Choroid plexus epithelial cell (primary cell): ENCODE results near the gene MPHOSPH9.
A peak's percentile ranks its signal among the peaks of the same experiment; 100 is the strongest.

ENCODE experiments used
- DNase-seq: peaks from one replicate; pipeline ENCODE4 v3.0.0-alpha.2; 2010; ENCODE audit warnings: low read depth
- H3K4me3 ChIP-seq: 2 replicates; pipeline ENCODE4 v1.5.1; 2011; ENCODE audit warnings: low read depth, mild to moderate bottlenecking, control low read depth, low read length, moderate library complexity
- CTCF ChIP-seq: conservative IDR thresholded peaks from 2 replicates; pipeline ENCODE4 v1.5.1; 2011; ENCODE audit warnings: low read depth, mild to moderate bottlenecking, control low read depth, inconsistent platforms, low read length, moderate library complexity

The MPHOSPH9 gene

GRCh38 chr12:123152833-123153232 is 80.1 kb downstream of the MPHOSPH9 start:
- TF ChIP-seq CTCF: no peak
- no peak overlapping the region for H3K4me3 ChIP-seq

GRCh38 chr12:123151457-123152454 is 81.2 kb downstream of the MPHOSPH9 start:
- no peak for TF ChIP-seq CTCF
- DNase-seq: no peak
- H3K4me3 ChIP-seq: peak overlapping the region; percentile 68

More at GRCh38 chr12:123152833-123153232, 80.1 kb downstream of the MPHOSPH9 start:
- DNase-seq: no peak

GRCh38 chr12:123150744-123151456 is 82.0 kb downstream of the MPHOSPH9 start, which contains the start of gene PITPNM2:
TSS of gene PITPNM2 (minus strand) at chr12:123151090. CDS start at chr12:123034590, 116,500 bp downstream.
- no peak for TF ChIP-seq CTCF
- H3K4me3 ChIP-seq: peak within 1 kb of the TSS; percentile 68
- DNase-seq: peak; percentile 59

- DNase-seq: no peak
Measured at GRCh38 chr12:123150275-123150743, 82.6 kb downstream of the MPHOSPH9 start.

GRCh38 chr12:123149501-123150274 is 83.3 kb downstream of the MPHOSPH9 start:
- no peak for TF ChIP-seq CTCF
- peak overlapping the region; percentile 68 for H3K4me3 ChIP-seq
- DNase-seq: no peak

More at GRCh38 chr12:123150275-123150743, 82.6 kb downstream of the MPHOSPH9 start:
- TF ChIP-seq CTCF: no peak
- peak overlapping the region; percentile 68 for H3K4me3 ChIP-seq

- no peak for TF ChIP-seq CTCF
- H3K4me3 ChIP-seq: no peak overlapping the region
- no peak for DNase-seq
Measured at GRCh38 chr12:123149088-123149487, 83.9 kb downstream of the MPHOSPH9 start.
